ENCODE results near the gene XPR1.

- no peak for TF ChIP-seq POLR2AphosphoS5 (IDR thresholded peaks at IDR 0.05)
- TF ChIP-seq CTCF (IDR thresholded peaks at IDR 0.05) = no peak
- no peak for TF ChIP-seq POLR2A (IDR thresholded peaks at IDR 0.05)
Measured at GRCh38 chr1:180696361-180696760, 64.5 kb downstream of the XPR1 start.

Data from gastroesophageal sphincter (tissue), 3 donors.